A673 (cell line): ENCODE measurements around the gene RANBP3. TPM values are rescaled to one million over a fixed set of nuclear protein-coding genes. Genes with fewer than 3 reads are reported as not detected.
"Not testable (repeated sequence)": the region's sequence is repeated elsewhere in the genome, so short reads cannot be mapped to it uniquely, and the experiment has no call there.

Experiments
- BruUV-seq: library from RNA; stranded (reverse); fragments of 400-500 nt; replicated peaks from 2 replicates; lab custom pipeline; 2021; lab: Mats Ljungman, UMichigan
- CTCF ChIA-PET: fragments of 300-600 bp; sonication (Branson Sonifier 250); formaldehyde crosslinking; loops from one replicate; lab custom pipeline; 2022; ENCODE audit warnings: antibody characterized with exemption; lab: Charles Lee
- POLR2A ChIA-PET: fragments of 300-600 bp; sonication (Branson Sonifier 250); formaldehyde crosslinking; loops from one replicate; lab custom pipeline; 2022; ENCODE audit warnings: antibody characterized with exemption; ENCODE audit not compliant: low non-redundant PET; lab: Charles Lee
- DNase-seq: peaks from one replicate; pipeline ENCODE4 v3.0.0-alpha.2; 2015; ENCODE audit warnings: low spot score
- H3K27ac ChIP-seq: fragments of 200-600 bp; sonication (generic); 2 replicates; pipeline ENCODE4 v1.5.1; 2016; ENCODE audit warnings: mixed run types, low read depth, mild to moderate bottlenecking, mixed read lengths, antibody characterized with exemption, low read length; ENCODE audit not compliant: poor library complexity, severe bottlenecking
- H3K27me3 ChIP-seq: fragments of 200-600 bp; sonication (generic); replicated peaks from 2 replicates; pipeline ENCODE4 v1.6.1; 2017; ENCODE audit warnings: mixed run types, low read depth, mild to moderate bottlenecking, mixed read lengths, antibody characterized with exemption, low read length; ENCODE audit not compliant: insufficient read depth, poor library complexity
- H3K36me3 ChIP-seq: fragments of 200-600 bp; sonication (generic); 2 replicates; pipeline ENCODE4 v1.6.1; 2016; ENCODE audit warnings: mixed run types, mild to moderate bottlenecking, mixed read lengths, antibody characterized with exemption, low read length; ENCODE audit not compliant: insufficient read depth, poor library complexity, severe bottlenecking
- H3K4me1 ChIP-seq: fragments of 200-600 bp; sonication (generic); 2 replicates; pipeline ENCODE4 v1.6.1; 2017; ENCODE audit warnings: mixed run types, mild to moderate bottlenecking, mixed read lengths, antibody characterized with exemption, low read length; ENCODE audit not compliant: insufficient read depth, poor library complexity, severe bottlenecking
- H3K4me3 ChIP-seq: fragments of 200-600 bp; sonication (generic); 2 replicates; pipeline ENCODE4 v1.5.1; 2016; ENCODE audit warnings: low read depth, mixed run types, mild to moderate bottlenecking, mixed read lengths, low read length; ENCODE audit not compliant: poor library complexity, severe bottlenecking
- H3K9me3 ChIP-seq: fragments of 200-600 bp; sonication (generic); 2 replicates; pipeline ENCODE4 v1.6.1; 2016; ENCODE audit warnings: mixed run types, low read depth, mild to moderate bottlenecking, mixed read lengths, antibody characterized with exemption, low read length; ENCODE audit not compliant: poor library complexity, severe bottlenecking
- CTCF ChIP-seq: fragments of 300-800, 200-600 bp; sonication (generic); conservative IDR thresholded peaks from 2 replicates; pipeline ENCODE4 v1.5.1; 2017; ENCODE audit warnings: low read depth, mild to moderate bottlenecking, antibody characterized with exemption, low read length, moderate library complexity, mixed read lengths
- EZH2 ChIP-seq: fragments of 200-600 bp; sonication (generic); IDR thresholded peaks from 2 replicates; pipeline ENCODE4 v1.6.1; 2017; ENCODE audit warnings: borderline replicate concordance, low read depth, mild to moderate bottlenecking, mixed read lengths, antibody characterized with exemption, low read length; ENCODE audit not compliant: poor library complexity, severe bottlenecking
- intact Hi-C: fragments of 100-400 bp; cut with micrococcal nuclease; formaldehyde crosslinking; loops from one replicate; pipeline ENCODE4 v1.10.0; 2022; ENCODE audit not compliant: unreplicated experiment
- total RNA-seq: library from RNA; stranded (reverse); gene quantifications from 2 replicates; pipeline ENCODE4 v1.2.3, GENCODE V29; 2021

The RANBP3 gene
- total RNA-seq, 1 experiment from 2014 or later, result 130 TPM

- CTCF ChIA-PET, result interaction anchor here (0.6 to 1.3 kb wide), 8 partner anchors 19 to 231 kb away, joined by 3 to 13 read pairs (median 5); no protein-coding TSS in a partner anchor
- Histone ChIP-seq H3K27me3 (no peaks in the 10 kb centered on the region), H3K4me3 (peak overlapping the region; percentile 34), H3K9me3 (no peaks in the 10 kb centered on the region), H3K4me1 (peaks cover 23% of the 10 kb centered on the region), H3K36me3 (no peaks in the 10 kb centered on the region), H3K27ac (no peak overlapping the region)
- intact Hi-C loops, result loop anchor here (2.0 kb wide), 1 partner anchor 36 kb away; no protein-coding TSS in a partner anchor
- POLR2A ChIA-PET, result no interaction called here
- no TSS peak for BruUV-seq
- DNase-seq, result peak; percentile 83
- peak; percentile 97 for TF ChIP-seq CTCF
- TF ChIP-seq EZH2, result no peak
These were observed 9.3 kb upstream of the RANBP3 start for GRCh38 chr19:5987077-5987818.

- DNase-seq, H3K36me3 ChIP-seq, BruUV-seq, POLR2A ChIA-PET, H3K27ac ChIP-seq, H3K27me3 ChIP-seq, H3K4me3 ChIP-seq, H3K9me3 ChIP-seq: not testable (repeated sequence)
- CTCF ChIA-PET, result interaction anchor here (0.7 to 1.1 kb wide), 2 partner anchors 36 to 37 kb away, joined by 3 read pairs; no protein-coding TSS in a partner anchor
- intact Hi-C loops, result loop anchor here (2.0 kb wide), 1 partner anchor 37 kb away; no protein-coding TSS in a partner anchor
- H3K4me1 ChIP-seq, result peaks cover 23% of the 10 kb centered on the region
These were observed 7.9 kb upstream of the RANBP3 start for GRCh38 chr19:5985837-5986236.

GRCh38 chr19:5985098-5985783, 7.3 kb upstream of the RANBP3 start:
- no peak overlapping the region for H3K27ac ChIP-seq
- DNase-seq, result no peak
- BruUV-seq, result no TSS peak
- H3K27me3 ChIP-seq, result no peaks in the 10 kb centered on the region
- CTCF ChIA-PET, result interaction anchor here (1.1 kb wide), 1 partner anchor 37 kb away, joined by 3 read pairs; no protein-coding TSS in a partner anchor
- peaks cover 24% of the 10 kb centered on the region for H3K4me1 ChIP-seq
- TF ChIP-seq EZH2 (no peak), CTCF (no peak)
- no peak overlapping the region for H3K4me3 ChIP-seq
- no peaks in the 10 kb centered on the region for H3K9me3 ChIP-seq
- POLR2A ChIA-PET, result no interaction called here
- intact Hi-C loops, result no loop called here
- no peaks in the 10 kb centered on the region for H3K36me3 ChIP-seq
